OCI-LY3 (cell line): ENCODE data around the gene ETFB.

Source experiments
- EZH2phosphoT487 ChIP-seq: fragments of 200-600 bp; shearing (Covaris generic); IDR thresholded peaks from 2 replicates; pipeline ENCODE4 v1.6.1; 2018; ENCODE audit warnings: antibody characterized with exemption, mixed run types, low read depth
- TF ChIP-seq, protein P1 (sequence below): fragments of 200-600, 300-600 bp; sonication (generic); IDR thresholded peaks from 2 replicates; pipeline ENCODE4 v1.5.1; 2014; ENCODE audit warnings: antibody characterized with exemption, low read length, low read depth

DNA sequence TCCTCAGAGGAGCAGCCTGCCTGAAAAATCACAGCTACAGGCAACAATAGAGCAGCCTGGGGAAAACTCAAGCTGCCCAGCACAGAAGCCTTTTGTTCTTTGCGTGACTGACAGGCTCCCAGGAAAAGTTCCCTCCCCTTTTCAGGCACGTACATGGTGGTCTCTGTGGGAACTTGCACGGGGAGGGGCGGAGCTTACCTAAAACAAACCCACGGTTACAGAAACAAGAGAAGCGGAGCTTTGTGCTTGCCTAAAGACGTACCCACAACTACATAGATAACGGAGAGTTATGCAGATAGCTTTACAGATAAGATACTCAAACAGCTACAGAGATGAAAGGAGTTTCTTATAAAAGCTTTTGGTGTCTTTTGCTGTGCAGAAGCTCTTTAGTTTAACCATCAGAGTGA, 11.4 kb downstream of the ETFB start:
- TF ChIP-seq, protein P1, sequence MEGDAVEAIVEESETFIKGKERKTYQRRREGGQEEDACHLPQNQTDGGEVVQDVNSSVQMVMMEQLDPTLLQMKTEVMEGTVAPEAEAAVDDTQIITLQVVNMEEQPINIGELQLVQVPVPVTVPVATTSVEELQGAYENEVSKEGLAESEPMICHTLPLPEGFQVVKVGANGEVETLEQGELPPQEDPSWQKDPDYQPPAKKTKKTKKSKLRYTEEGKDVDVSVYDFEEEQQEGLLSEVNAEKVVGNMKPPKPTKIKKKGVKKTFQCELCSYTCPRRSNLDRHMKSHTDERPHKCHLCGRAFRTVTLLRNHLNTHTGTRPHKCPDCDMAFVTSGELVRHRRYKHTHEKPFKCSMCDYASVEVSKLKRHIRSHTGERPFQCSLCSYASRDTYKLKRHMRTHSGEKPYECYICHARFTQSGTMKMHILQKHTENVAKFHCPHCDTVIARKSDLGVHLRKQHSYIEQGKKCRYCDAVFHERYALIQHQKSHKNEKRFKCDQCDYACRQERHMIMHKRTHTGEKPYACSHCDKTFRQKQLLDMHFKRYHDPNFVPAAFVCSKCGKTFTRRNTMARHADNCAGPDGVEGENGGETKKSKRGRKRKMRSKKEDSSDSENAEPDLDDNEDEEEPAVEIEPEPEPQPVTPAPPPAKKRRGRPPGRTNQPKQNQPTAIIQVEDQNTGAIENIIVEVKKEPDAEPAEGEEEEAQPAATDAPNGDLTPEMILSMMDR, result no peak
- no peak for TF ChIP-seq EZH2phosphoT487
